Upper lobe of right lung (tissue), 1 donor: ENCODE data around the gene PARP3. TPM values are rescaled to one million over a fixed set of nuclear protein-coding genes. Genes with fewer than 3 reads are reported as not detected.

Experiments
- ATAC-seq: fragments of 200-7000 bp; cut with Tn5 transposase; one replicate; pipeline ENCODE4 v1.9.1; 2020; ENCODE audit warnings: mild to moderate bottlenecking, moderate library complexity
- DNase-seq: peaks from one replicate; pipeline ENCODE4 v3.0.0-alpha.2; 2020
- H3K27ac ChIP-seq: fragments of 200-600 bp; one replicate; pipeline ENCODE4 v1.8.0; 2022
- H3K27me3 ChIP-seq: fragments of 200-600 bp; one replicate; pipeline ENCODE4 v1.8.0; 2022; ENCODE audit warnings: mild to moderate bottlenecking
- H3K36me3 ChIP-seq: fragments of 200-600 bp; one replicate; pipeline ENCODE4 v1.8.0; 2022
- H3K4me1 ChIP-seq: fragments of 200-600 bp; one replicate; pipeline ENCODE4 v1.8.0; 2022
- H3K4me3 ChIP-seq: fragments of 200-600 bp; one replicate; pipeline ENCODE4 v1.8.0; 2022; ENCODE audit warnings: mild to moderate bottlenecking
- H3K9me3 ChIP-seq: fragments of 200-600 bp; one replicate; pipeline ENCODE4 v1.8.0; 2022
- intact Hi-C: fragments of 100-400 bp; cut with DNase I; formaldehyde crosslinking; loops from one replicate; pipeline ENCODE4 v1.11.0; 2022
- total RNA-seq: library from RNA; stranded (reverse); fragmentation: NEBNext Ultra II Directional; extraction: Animal tissue kit (Norgen Biotek cat#: 25700); gene quantifications from one replicate; pipeline ENCODE4 v1.2.1, GENCODE V29; 2021
- TF ChIP-seq, protein P1 (sequence below): fragments of 200-600 bp; IDR thresholded peaks from one replicate; pipeline ENCODE4 v1.8.0; 2022; ENCODE audit warnings: antibody characterized with exemption
- donor health status: DM: no; HTN: yes; CAD: no; lungs with severe emphysema.

PARP3 gene
- total RNA-seq, 1 donor from 2014 or later = 20.9 TPM

DNA sequence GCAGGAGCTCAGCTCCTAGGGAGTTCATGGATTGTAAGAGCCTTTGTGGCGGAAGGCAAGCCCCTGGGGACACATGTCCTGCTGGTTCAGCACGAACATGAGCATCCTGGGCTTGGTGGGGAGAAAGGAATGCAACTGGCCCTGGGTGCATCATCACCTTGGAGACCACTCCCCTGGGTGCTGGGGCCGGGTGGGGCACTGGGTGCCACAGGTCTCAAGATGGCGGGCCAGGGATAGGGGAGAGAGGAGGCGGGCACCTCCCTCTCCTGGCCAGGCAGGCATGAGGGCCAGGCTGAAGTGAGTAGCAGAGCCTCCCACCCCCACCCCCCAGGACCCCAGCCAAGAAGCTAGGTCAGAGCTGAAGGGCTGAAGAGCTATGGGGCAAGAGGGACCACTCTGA is 24.3 kb downstream of the PARP3 start:
- DNase-seq (no peak), ATAC-seq (no peak)
- H3K9me3 ChIP-seq = no peaks in the 10 kb centered on the region
- intact Hi-C loops = no loop called here
- H3K4me1 ChIP-seq = peaks cover 13% of the 10 kb centered on the region
- peak overlapping the region; percentile 71 for H3K4me3 ChIP-seq
- TF ChIP-seq, protein P1, sequence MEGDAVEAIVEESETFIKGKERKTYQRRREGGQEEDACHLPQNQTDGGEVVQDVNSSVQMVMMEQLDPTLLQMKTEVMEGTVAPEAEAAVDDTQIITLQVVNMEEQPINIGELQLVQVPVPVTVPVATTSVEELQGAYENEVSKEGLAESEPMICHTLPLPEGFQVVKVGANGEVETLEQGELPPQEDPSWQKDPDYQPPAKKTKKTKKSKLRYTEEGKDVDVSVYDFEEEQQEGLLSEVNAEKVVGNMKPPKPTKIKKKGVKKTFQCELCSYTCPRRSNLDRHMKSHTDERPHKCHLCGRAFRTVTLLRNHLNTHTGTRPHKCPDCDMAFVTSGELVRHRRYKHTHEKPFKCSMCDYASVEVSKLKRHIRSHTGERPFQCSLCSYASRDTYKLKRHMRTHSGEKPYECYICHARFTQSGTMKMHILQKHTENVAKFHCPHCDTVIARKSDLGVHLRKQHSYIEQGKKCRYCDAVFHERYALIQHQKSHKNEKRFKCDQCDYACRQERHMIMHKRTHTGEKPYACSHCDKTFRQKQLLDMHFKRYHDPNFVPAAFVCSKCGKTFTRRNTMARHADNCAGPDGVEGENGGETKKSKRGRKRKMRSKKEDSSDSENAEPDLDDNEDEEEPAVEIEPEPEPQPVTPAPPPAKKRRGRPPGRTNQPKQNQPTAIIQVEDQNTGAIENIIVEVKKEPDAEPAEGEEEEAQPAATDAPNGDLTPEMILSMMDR = no peak
- no peaks in the 10 kb centered on the region for H3K36me3 ChIP-seq
- H3K27ac ChIP-seq = no peak overlapping the region
- no peaks in the 10 kb centered on the region for H3K27me3 ChIP-seq

DNA sequence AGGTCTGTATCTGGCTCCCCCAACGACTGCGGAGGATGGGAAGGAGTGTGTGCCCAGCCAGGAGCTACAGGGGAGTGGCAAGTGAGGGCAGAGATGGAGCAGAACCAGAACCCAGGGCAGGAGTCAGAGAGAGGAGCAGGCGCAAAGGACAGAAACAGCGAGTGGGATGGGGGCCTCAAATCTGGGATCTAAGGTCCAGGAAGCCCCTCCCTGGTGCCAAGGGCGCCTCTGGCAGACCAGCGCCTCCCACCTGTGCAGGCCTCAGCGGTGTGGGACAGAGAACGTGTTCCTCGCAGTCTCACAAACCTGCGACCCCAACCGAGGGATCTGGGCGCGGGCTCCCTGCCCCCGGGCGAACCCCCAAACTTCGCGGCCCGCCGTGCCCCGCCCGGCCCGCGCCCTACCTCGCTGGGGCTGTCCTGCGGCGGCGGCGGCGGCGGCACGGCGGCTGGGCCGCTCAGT is 24.8 kb downstream of the PARP3 start:
- DNase-seq (no peak), ATAC-seq (peak; percentile 1)
- Histone ChIP-seq H3K27me3 (no peaks in the 10 kb centered on the region), H3K4me1 (peaks cover 13% of the 10 kb centered on the region), H3K36me3 (no peaks in the 10 kb centered on the region), H3K27ac (peak overlapping the region; percentile 75), H3K4me3 (peak overlapping the region; percentile 71), H3K9me3 (no peaks in the 10 kb centered on the region)
- intact Hi-C loops = no loop called here
- TF ChIP-seq, protein P1 = no peak

DNA sequence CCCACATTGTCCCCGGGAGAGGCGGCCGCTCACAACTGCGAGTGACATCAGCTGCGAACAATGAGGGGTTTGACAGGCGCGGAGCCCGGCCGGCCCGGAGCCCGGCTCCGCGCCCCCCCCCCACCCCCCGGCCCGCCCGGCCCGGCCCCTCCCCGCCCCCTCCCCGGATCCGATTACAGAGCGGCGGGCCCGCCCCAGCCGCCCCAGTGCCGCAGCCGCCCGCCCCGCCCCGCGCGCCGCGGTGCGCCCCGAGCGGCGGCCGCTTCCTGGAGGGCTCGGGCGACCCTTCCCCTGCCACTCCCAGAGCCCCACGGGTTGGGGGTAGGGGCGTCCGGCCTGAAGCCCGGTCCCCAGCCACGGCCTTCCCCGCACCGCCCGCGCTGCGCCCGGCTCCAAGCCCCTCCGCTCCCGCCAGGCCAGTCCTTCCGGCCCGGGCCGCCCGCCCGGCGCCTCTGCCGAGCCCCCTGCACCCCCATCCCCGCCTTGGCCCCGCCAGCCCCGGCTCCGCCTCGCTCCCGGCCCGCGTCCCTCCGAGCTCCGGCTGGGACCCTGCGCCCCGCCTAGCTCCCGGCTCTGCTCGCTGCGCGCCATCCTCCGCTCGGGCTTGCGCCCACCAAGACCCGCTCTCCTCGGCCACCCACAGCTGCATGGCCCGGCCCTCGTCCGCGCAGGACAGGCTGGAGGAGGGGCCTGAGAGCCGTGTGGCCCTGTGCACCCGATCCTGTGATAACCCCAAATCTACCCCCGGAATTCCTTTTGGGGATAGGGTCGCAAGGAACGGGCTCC is 25.4 kb downstream of the PARP3 start, which contains the start of gene PCBP4:
TSS of gene PCBP4 (minus strand) at position 71 of the 786 bp plus-strand sequence. CDS start 6,214 bp downstream, outside the sequence.
- ATAC-seq (peak; percentile 72), DNase-seq (peak; percentile 78)
- peak within 1 kb of the TSS; percentile 71 for H3K4me3 ChIP-seq
- intact Hi-C loops = no loop called here
- no peaks in the 10 kb centered on the region for H3K27me3 ChIP-seq
- H3K4me1 ChIP-seq = peaks cover 14% of the 10 kb centered on the region
- peak within 1 kb of the TSS; percentile 80 for H3K27ac ChIP-seq
- TF ChIP-seq, protein P1 = no peak
- H3K36me3 ChIP-seq = no peaks in the 10 kb centered on the region
- H3K9me3 ChIP-seq = no peaks in the 10 kb centered on the region

DNA sequence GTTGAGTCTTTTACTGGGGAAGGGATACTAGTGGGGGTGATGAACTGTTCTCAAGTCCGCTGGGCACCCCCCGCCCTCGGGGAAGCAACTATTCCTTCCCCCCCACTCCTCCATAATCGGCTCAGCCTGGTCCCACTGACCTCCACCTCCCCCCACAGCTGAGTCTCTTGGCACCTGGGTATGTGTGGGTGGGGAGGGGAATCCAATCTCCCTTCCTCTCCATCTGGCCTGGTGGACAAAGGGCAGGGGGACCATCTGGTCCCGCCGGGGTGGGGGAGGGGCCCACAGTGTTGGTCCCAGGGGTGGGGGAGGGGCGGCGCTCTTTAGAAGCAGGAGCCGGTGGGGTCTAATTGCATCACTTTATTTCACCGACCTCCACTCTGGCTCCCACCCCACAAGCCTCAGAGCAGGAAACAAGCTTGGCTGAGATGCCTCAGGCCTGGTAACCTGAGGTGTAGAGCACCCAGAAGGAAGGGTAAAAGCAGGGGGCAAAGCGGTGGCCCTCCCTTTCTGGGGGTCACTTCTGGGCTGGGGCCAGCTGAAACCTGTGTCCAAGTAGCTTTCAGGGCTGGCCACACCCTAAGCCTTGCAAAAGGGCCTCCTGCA is 26.1 kb downstream of the PARP3 start:
- DNase-seq (no peak), ATAC-seq (peak; percentile 1)
- intact Hi-C loops = no loop called here
- Histone ChIP-seq H3K4me3 (peak overlapping the region; percentile 71), H3K9me3 (no peaks in the 10 kb centered on the region), H3K27me3 (no peaks in the 10 kb centered on the region), H3K27ac (peak overlapping the region; percentile 80), H3K4me1 (peaks cover 16% of the 10 kb centered on the region), H3K36me3 (no peaks in the 10 kb centered on the region)
- TF ChIP-seq, protein P1 = no peak

DNA sequence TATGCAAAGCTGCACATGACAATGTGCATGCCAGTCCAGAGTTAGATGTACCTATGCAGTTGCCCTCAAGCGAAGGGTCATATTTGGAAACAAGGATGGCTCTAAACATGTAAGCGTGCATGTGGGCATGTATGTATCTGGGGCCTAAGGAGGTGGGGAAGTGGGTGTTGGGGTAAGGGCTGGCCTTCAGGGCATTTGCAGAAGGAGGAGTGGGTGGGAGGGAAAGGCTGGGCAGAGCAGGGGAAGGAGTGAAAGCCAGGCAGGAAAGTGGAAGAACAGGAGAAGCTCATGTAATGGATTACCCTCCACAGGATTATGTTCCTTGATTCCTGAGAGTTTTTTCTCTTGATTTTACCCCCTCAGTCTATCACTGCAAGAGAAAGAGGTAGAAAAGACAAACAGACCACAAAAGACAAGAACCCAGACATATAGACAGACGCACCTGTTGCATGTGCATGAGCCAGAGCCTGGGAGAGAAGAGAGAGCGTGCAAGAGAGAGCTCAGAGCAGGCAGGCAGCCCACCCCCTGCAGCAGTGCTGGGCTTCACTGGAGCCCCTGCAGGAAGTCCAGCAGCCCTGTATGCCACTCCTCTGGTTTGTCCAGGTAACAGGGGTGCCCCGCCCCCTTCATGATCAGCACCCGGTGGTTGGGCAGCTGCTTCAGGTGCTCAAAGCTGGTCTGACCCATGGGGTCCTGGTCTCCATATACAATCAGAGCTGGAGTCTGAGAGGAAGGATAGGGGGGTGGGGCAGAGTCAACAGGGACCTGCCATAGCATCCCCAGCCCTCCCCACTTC is 26.9 kb downstream of the PARP3 start:
- ATAC-seq (no peak), DNase-seq (no peak)
- peaks cover 17% of the 10 kb centered on the region for H3K4me1 ChIP-seq

More for the DNA sequence above, 26.9 kb downstream of the PARP3 start:
- Histone ChIP-seq H3K36me3 (no peaks in the 10 kb centered on the region), H3K27ac (no peak overlapping the region), H3K9me3 (no peaks in the 10 kb centered on the region), H3K4me3 (no peak overlapping the region), H3K27me3 (no peaks in the 10 kb centered on the region)
- intact Hi-C loops = no loop called here
- TF ChIP-seq, protein P1 = no peak
